Neural progenitor cell (in vitro differentiated cells): ENCODE results near the gene ATAD2B. TPM values are rescaled to one million over a fixed set of nuclear protein-coding genes. Genes with fewer than 3 reads are reported as not detected.

ENCODE experiments used
- DNase-seq: peaks from one replicate; pipeline ENCODE4 v3.0.0-alpha.2; 2016; ENCODE audit warnings: low spot score
- H2AFZ ChIP-seq: fragments of 200-600 bp; sonication (generic); replicated peaks from 2 replicates; pipeline ENCODE4 v1.6.1; 2016; ENCODE audit warnings: antibody characterized with exemption
- H3F3A ChIP-seq: fragments of 200-600 bp; sonication (generic); 2 replicates; pipeline ENCODE4 v1.6.1; 2016; ENCODE audit warnings: antibody characterized with exemption, low read depth
- H3K27ac ChIP-seq: fragments of 200-600 bp; sonication (generic); 2 replicates; pipeline ENCODE4 v1.5.1; 2016; ENCODE audit warnings: mild to moderate bottlenecking
- H3K27me3 ChIP-seq: fragments of 200-600 bp; sonication (generic); 2 replicates; pipeline ENCODE4 v1.6.1; 2016; ENCODE audit warnings: mild to moderate bottlenecking, moderate library complexity
- H3K36me3 ChIP-seq: fragments of 200-600 bp; sonication (generic); 2 replicates; pipeline ENCODE4 v1.5.1; 2016
- H3K4me1 ChIP-seq: fragments of 200-600 bp; sonication (generic); 2 replicates; pipeline ENCODE4 v1.6.1; 2016; ENCODE audit warnings: mixed run types
- H3K4me2 ChIP-seq: fragments of 200-600 bp; sonication (generic); 2 replicates; pipeline ENCODE4 v1.6.1; 2016
- H3K4me3 ChIP-seq: fragments of 200-600 bp; sonication (generic); 2 replicates; pipeline ENCODE4 v1.5.1; 2016
- H3K79me2 ChIP-seq: fragments of 200-600 bp; sonication (generic); 2 replicates; pipeline ENCODE4 v1.6.1; 2016; ENCODE audit warnings: low read depth
- H3K9ac ChIP-seq: fragments of 200-600 bp; sonication (generic); 2 replicates; pipeline ENCODE4 v1.6.1; 2016
- H3K9me3 ChIP-seq: fragments of 200-600 bp; sonication (generic); 2 replicates; pipeline ENCODE4 v1.5.1; 2016; ENCODE audit warnings: low read depth
- H4K20me1 ChIP-seq: fragments of 200-600 bp; sonication (generic); 2 replicates; pipeline ENCODE4 v1.6.1; 2016; ENCODE audit warnings: low read depth
- H3K27ac Mint-ChIP-seq: 3 replicates; pipeline ENCODE4 v1.8.0; 2021; ENCODE audit warnings: mixed read lengths
- H3K27me3 Mint-ChIP-seq: 2 replicates; pipeline ENCODE4 v1.8.0; 2022; ENCODE audit warnings: low read depth, mild to moderate bottlenecking, inconsistent platforms, moderate library complexity, mixed read lengths; ENCODE audit not compliant: insufficient read depth
- H3K36me3 Mint-ChIP-seq: 3 replicates; pipeline ENCODE4 v1.8.0; 2021; ENCODE audit warnings: mixed read lengths
- H3K4me1 Mint-ChIP-seq: 3 replicates; pipeline ENCODE4 v1.8.0; 2021; ENCODE audit warnings: mixed read lengths
- H3K4me3 Mint-ChIP-seq: 3 replicates; pipeline ENCODE4 v1.8.0; 2021; ENCODE audit warnings: mild to moderate bottlenecking, moderate library complexity, mixed read lengths
- H3K9me3 Mint-ChIP-seq: 3 replicates; pipeline ENCODE4 v1.8.0; 2020; ENCODE audit warnings: mixed read lengths
- CTCF ChIP-seq: fragments of 200-600 bp; sonication (generic); IDR thresholded peaks from 2 replicates; pipeline ENCODE4 v1.5.1; 2017; ENCODE audit warnings: antibody characterized with exemption, mild to moderate bottlenecking
- EZH2 ChIP-seq: fragments of 200-600 bp; sonication (generic); IDR thresholded peaks from 2 replicates; pipeline ENCODE4 v1.6.1; 2017; ENCODE audit warnings: antibody characterized with exemption, mild to moderate bottlenecking, moderate library complexity
- EZH2phosphoT487 ChIP-seq: fragments of 200-600 bp; sonication (generic); IDR thresholded peaks from 2 replicates; pipeline ENCODE4 v1.6.1; 2017; ENCODE audit warnings: antibody characterized with exemption
- total RNA-seq: library from RNA; depleted of rRNA; stranded (reverse); fragments of >200 nt; gene quantifications from 2 replicates; pipeline ENCODE4 v1.2.3, GENCODE V29; 2015; ENCODE audit warnings: low replicate concordance

Gene ATAD2B
- total RNA-seq, 1 donor from 2014 or later = 38.7 TPM

DNA sequence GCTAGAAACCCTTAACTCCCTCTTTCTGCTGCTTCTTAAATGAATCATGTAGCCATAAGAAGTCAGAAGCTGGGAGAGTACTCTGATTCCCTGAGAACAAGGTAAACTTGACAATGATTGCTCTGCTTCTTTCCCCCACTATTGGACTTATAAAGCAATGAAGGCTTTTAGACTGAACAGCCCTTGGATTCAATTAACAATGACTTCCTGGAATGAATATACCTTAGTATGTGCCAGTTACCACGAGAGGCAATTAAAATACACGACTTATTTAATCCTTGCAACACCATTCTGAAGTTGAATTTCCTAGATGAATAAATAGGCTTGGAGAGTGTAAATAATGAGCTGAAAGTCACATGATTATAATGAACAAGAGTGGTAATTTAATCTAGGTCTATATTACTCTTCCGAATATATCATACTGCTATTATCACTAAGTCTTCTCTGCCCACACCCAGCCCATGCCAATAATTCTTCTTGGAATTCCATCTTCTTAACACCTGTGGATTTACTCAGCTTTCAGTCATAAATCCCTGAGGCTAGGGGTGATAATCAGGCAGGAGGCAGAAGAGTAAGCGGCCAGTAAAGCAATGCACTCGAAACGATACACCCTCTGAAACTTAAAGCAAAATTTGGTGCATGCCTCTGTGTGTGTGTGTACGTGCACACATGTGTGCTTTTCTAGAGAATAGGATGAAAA is 170.2 kb downstream of the ATAD2B start:
- no peaks in the 10 kb centered on the region for H3K36me3 ChIP-seq
- H3K4me3 ChIP-seq = no peak overlapping the region
- Mint-ChIP-seq H3K4me1 (no peaks in the 10 kb centered on the region), H3K9me3 (no peaks in the 10 kb centered on the region), H3K27me3 (no peaks in the 10 kb centered on the region), H3K4me3 (no peak overlapping the region), H3K36me3 (peaks cover 16% of the 10 kb centered on the region), H3K27ac (no peak overlapping the region)
- peaks cover 4% of the 10 kb centered on the region for H3K4me1 ChIP-seq
- H3K9ac ChIP-seq = no peak overlapping the region
- no peaks in the 10 kb centered on the region for H3K79me2 ChIP-seq
- H3F3A ChIP-seq = no peaks in the 10 kb centered on the region
- H2AFZ ChIP-seq = no peak overlapping the region
- TF ChIP-seq EZH2phosphoT487 = no peak
- TF ChIP-seq EZH2 = no peak
- no peak for TF ChIP-seq CTCF
- H3K27ac ChIP-seq = no peak overlapping the region
- no peak for DNase-seq
- H3K4me2 ChIP-seq = no peak overlapping the region
- H4K20me1 ChIP-seq = peaks cover 3% of the 10 kb centered on the region
- no peaks in the 10 kb centered on the region for H3K9me3 ChIP-seq
- H3K27me3 ChIP-seq = no peaks in the 10 kb centered on the region

GRCh38 chr2:23754970-23755369 is 172.0 kb downstream of the ATAD2B start:
- no peak overlapping the region for H3K27ac Mint-ChIP-seq
- TF ChIP-seq EZH2phosphoT487 = no peak
- TF ChIP-seq EZH2 = no peak

GRCh38 chr2:23753291-23754010 is 173.5 kb downstream of the ATAD2B start:
- no peak overlapping the region for H2AFZ ChIP-seq
- H3K4me2 ChIP-seq = no peak overlapping the region
- Mint-ChIP-seq H3K4me1 (no peaks in the 10 kb centered on the region), H3K27me3 (no peaks in the 10 kb centered on the region), H3K9me3 (no peaks in the 10 kb centered on the region), H3K36me3 (peaks cover 23% of the 10 kb centered on the region), H3K4me3 (no peak overlapping the region), H3K27ac (no peak overlapping the region)
- H4K20me1 ChIP-seq = peaks cover 3% of the 10 kb centered on the region
- no peaks in the 10 kb centered on the region for H3K79me2 ChIP-seq
- DNase-seq = no peak
- peaks cover 11% of the 10 kb centered on the region for H3K4me1 ChIP-seq
- no peaks in the 10 kb centered on the region for H3K36me3 ChIP-seq
- H3K27me3 ChIP-seq = no peaks in the 10 kb centered on the region
- H3K4me3 ChIP-seq = no peak overlapping the region
- no peak overlapping the region for H3K27ac ChIP-seq
- H3K9me3 ChIP-seq = no peaks in the 10 kb centered on the region
- no peak overlapping the region for H3K9ac ChIP-seq
- H3F3A ChIP-seq = no peaks in the 10 kb centered on the region
- TF ChIP-seq CTCF = no peak
- no peak for TF ChIP-seq EZH2
- TF ChIP-seq EZH2phosphoT487 = no peak

More at GRCh38 chr2:23754970-23755369, 172.0 kb downstream of the ATAD2B start:
- Histone ChIP-seq H3K79me2 (no peaks in the 10 kb centered on the region), H3K9me3 (no peaks in the 10 kb centered on the region), H2AFZ (no peak overlapping the region), H3K27me3 (no peaks in the 10 kb centered on the region), H3K4me3 (no peak overlapping the region), H4K20me1 (peaks cover 3% of the 10 kb centered on the region), H3K4me2 (no peak overlapping the region), H3F3A (no peaks in the 10 kb centered on the region), H3K4me1 (peaks cover 11% of the 10 kb centered on the region), H3K36me3 (no peaks in the 10 kb centered on the region), H3K9ac (no peak overlapping the region), H3K27ac (no peak overlapping the region)
- H3K9me3 Mint-ChIP-seq = no peaks in the 10 kb centered on the region
- no peak for DNase-seq
- no peaks in the 10 kb centered on the region for H3K4me1 Mint-ChIP-seq
- peaks cover 23% of the 10 kb centered on the region for H3K36me3 Mint-ChIP-seq
- no peak overlapping the region for H3K4me3 Mint-ChIP-seq
- H3K27me3 Mint-ChIP-seq = no peaks in the 10 kb centered on the region
